ENCODE measurements around the gene PRRC2C.

DNA sequence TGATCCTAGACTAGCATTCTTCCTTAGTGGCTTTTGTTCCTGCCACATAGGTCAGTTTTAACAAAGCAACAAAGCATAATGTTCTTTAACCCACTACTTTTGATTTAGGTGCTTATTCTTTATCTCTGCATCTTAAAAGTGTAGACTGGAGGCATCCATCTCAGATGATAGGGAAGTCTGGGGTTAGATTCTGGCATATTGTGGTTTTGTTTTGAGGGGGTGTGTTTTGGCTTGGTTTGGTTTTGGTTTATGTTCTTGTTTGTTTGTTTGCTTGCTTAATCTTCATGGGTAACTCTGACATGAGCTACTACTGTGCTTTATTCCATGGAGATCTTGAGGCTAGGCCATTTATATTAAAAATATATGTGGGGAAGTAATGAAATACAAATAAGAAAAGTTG, 96.4 kb downstream of the PRRC2C start:
- TF ChIP-seq, protein P1, sequence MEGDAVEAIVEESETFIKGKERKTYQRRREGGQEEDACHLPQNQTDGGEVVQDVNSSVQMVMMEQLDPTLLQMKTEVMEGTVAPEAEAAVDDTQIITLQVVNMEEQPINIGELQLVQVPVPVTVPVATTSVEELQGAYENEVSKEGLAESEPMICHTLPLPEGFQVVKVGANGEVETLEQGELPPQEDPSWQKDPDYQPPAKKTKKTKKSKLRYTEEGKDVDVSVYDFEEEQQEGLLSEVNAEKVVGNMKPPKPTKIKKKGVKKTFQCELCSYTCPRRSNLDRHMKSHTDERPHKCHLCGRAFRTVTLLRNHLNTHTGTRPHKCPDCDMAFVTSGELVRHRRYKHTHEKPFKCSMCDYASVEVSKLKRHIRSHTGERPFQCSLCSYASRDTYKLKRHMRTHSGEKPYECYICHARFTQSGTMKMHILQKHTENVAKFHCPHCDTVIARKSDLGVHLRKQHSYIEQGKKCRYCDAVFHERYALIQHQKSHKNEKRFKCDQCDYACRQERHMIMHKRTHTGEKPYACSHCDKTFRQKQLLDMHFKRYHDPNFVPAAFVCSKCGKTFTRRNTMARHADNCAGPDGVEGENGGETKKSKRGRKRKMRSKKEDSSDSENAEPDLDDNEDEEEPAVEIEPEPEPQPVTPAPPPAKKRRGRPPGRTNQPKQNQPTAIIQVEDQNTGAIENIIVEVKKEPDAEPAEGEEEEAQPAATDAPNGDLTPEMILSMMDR (conservative IDR thresholded peaks at IDR 0.05; ENCODE audit: low read length) = no peak
- TF ChIP-seq EZH2phosphoT487 (IDR thresholded peaks at IDR 0.05; ENCODE audit: borderline replicate concordance, low read depth, low read length) = no peak

All from OCI-LY7 (cell line).